Raji (cell line): Measurements from ENCODE around the gene SPATA4.

Source experiments
- POLR2A ChIP-seq: IDR thresholded peaks from 2 replicates; pipeline ENCODE4 v1.6.1; 2011; ENCODE audit warnings: low read depth, low read length, control low read depth; ENCODE audit not compliant: insufficient read depth

Gene SPATA4

GRCh38 chr4:176205299-176205698, 9.9 kb upstream of the SPATA4 start:
- no peak for TF ChIP-seq POLR2A

DNA sequence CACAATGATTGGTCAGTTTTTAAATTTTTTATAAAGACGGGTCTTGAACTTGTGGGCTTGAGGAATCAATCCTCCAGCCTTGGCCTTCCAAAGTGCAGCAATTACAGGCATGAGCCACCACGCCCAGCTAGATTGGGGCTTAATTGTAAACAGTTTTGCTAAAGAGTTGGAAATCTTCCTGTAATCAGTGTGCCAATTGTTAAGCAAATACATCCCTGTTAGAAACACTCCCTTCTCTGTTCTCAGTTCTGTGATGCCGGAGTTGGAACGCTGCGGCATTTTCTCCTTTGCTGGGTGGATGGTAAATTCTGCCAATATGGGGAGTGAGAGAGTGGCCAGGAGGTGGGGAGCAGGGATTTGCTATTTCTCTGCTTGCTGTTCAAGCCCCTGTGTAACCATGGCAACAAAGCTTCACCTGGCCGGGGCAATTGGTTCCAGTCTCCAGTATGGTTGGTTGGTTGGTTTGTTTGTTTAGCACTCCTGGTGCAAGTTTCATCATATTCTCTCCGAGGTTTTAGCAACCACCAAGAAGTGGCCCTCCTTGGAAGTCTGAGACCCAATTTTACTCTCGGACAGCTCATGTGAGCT, 3.0 kb upstream of the SPATA4 start:
- no peak for TF ChIP-seq POLR2A

DNA sequence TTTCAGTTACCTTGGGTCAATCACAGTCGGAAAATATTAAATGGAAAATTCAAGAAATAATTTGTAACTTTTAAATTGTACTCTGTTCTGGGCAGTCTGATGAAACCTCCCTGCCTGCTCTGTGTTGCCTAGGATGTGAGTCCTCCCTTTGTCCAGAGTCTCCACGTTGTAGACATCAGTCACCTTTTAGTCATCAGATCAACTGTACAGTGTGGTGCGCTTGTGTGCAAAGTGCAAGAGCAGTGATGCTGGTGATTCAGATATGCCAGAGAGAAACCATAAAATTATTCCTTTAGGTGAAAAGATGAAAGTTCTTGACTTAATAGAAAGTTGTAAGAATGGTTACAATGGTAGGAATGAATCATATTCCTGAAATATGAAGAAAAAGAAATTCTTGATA, 1.4 kb downstream of the SPATA4 start:
- no peak for TF ChIP-seq POLR2A

DNA sequence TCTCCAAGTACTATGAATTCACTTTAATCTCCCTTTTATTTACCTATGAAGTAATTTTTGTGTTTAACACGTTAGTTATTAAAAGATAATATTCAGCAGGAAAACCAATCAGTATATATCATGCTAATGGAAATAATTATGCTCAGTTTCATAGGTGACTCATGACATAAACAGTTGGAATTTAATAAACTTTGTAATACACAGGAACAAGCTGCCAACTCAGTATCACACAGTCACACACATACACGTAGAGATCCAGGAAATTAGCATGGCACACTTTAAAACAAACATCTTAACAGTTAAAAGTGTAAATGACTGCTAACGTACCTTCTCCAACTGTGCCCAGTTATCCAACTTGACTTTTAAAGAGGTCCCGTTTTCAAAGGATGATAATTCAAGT, 2.3 kb downstream of the SPATA4 start:
- no peak for TF ChIP-seq POLR2A

GRCh38 chr4:176191974-176192373, 3.4 kb downstream of the SPATA4 start:
- TF ChIP-seq POLR2A = no peak

GRCh38 chr4:176189891-176190795, 5.2 kb downstream of the SPATA4 start:
- no peak for TF ChIP-seq POLR2A

DNA sequence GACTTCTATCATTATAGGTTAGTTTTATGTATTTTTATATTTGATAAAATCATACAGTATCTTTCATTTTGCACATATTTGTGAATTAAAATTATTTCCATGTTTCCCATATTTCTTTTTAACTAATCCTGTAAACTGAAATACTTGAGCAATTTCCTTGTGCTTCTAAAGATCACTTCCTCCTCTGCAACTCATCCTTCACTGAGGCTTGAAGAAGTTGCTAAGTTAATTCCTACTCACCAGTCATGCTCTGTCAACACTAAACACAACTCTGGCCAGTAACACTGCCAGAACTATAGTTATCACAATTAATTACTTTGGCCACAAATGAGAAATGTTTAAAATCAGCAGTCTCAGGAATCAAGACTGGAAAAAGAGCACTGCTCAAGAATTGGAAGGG, 6.7 kb downstream of the SPATA4 start:
- TF ChIP-seq POLR2A = no peak

GRCh38 chr4:176187624-176188023, 7.8 kb downstream of the SPATA4 start:
- TF ChIP-seq POLR2A = no peak

DNA sequence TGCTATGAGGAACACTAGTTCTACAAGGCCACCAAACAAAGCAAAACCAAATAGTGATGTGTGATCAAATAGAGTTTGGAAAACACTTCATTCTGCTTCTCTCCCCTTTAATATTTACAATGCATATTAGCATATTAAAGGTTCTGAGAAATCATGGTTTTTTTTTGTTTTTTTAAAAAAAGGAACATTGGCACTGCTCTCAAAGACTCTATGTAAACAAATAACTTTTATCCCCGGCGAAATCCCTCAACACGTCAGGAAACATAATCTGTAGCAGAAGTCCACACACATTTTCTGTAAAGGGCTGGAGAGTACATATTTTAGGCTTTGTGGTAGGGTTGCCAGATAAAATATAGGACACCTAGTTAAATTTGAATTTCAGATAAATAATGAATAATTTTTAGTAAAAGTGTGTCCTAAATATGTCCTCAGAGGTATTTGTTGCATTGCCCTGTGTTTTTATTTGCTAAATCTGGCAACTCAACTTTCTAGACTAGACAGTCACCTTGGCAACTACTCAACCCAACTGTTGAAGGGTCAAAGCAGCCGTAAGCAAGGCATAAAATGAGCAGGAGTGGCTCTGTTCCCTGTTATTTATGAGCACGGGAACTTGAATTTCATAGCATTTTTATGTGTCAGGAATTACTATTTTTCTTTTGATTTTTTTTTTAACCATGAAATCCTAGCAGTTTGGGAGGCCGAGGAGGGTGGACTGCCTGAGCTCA, 8.6 kb downstream of the SPATA4 start:
- TF ChIP-seq POLR2A = no peak

DNA sequence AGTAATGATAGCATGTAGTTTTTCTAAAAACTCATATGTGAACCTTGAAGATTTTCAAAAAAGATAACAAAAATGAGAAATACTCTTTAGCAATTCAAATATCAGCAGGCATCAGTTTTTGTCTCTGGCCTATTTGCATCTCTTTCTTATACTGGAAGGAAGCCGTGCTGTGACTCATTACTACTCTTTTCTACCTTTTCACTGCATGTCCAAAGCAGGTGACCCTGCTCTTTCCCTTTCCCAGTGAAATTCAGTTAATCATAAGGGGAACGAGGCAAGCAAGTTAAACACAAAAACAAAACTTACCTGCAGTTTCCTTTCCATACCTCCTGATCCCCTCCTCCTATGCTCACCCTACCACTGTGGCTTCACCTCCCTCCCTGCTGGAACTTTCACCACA, 9.3 kb downstream of the SPATA4 start:
- TF ChIP-seq POLR2A = no peak

- TF ChIP-seq POLR2A = no peak
Observed at GRCh38 chr4:176185051-176185450, 10.3 kb downstream of the SPATA4 start.

GRCh38 chr4:176163041-176163440, 32.3 kb downstream of the SPATA4 start:
- no peak for TF ChIP-seq POLR2A

- TF ChIP-seq POLR2A = no peak
Observed at GRCh38 chr4:176156656-176157055, 38.7 kb downstream of the SPATA4 start.

GRCh38 chr4:176153124-176153523, 42.3 kb downstream of the SPATA4 start:
- TF ChIP-seq POLR2A = no peak

- no peak for TF ChIP-seq POLR2A
Observed at GRCh38 chr4:176150704-176151103, 44.7 kb downstream of the SPATA4 start.

GRCh38 chr4:176150356-176150682, 45.1 kb downstream of the SPATA4 start:
- TF ChIP-seq POLR2A = no peak
